GF-D8 (cell line): ENCODE data around the gene SERPINA12.

Experiments used
- DNase-seq: peaks from one replicate; lab custom pipeline; 2025; lab: John Stamatoyannopoulos, UW

The SERPINA12 gene

GRCh38 chr14:94439453-94440057, 69.7 kb downstream of the SERPINA12 start:
- no peak for DNase-seq
